Islet of Langerhans (tissue), 1 donor: ENCODE measurements around the gene USP6.
"Not testable (repeated sequence)": the region's sequence is repeated elsewhere in the genome, so short reads cannot be mapped to it uniquely, and the experiment has no call there.

ENCODE experiments used
- FAIRE-seq: peaks from one replicate; lab custom pipeline; 2011; peaks lifted over from hg19 to GRCh38; lab: Jason Lieb, UNC

USP6 gene

GRCh38 chr17:5194346-5194745 lies 78.5 kb downstream of the USP6 start:
- no peak for FAIRE-seq

- no peak for FAIRE-seq
These were observed 82.6 kb downstream of the USP6 start for GRCh38 chr17:5198472-5198871.

GRCh38 chr17:5200360-5200759 lies 84.5 kb downstream of the USP6 start:
- FAIRE-seq: no peak

GRCh38 chr17:5201011-5201410 lies 85.2 kb downstream of the USP6 start:
- no peak for FAIRE-seq

GRCh38 chr17:5203178-5203907 lies 87.5 kb downstream of the USP6 start:
- FAIRE-seq: no peak

GRCh38 chr17:5203908-5204294 lies 88.1 kb downstream of the USP6 start:
- FAIRE-seq: no peak

GRCh38 chr17:5209396-5209795 lies 93.6 kb downstream of the USP6 start:
- FAIRE-seq: no peak

GRCh38 chr17:5210091-5210490 lies 94.3 kb downstream of the USP6 start:
- no peak for FAIRE-seq

GRCh38 chr17:5210614-5211252 lies 94.9 kb downstream of the USP6 start:
- no peak for FAIRE-seq

- no peak for FAIRE-seq
These were observed 95.6 kb downstream of the USP6 start for GRCh38 chr17:5211458-5211857.

- not testable (repeated sequence) for FAIRE-seq
These were observed 101.7 kb downstream of the USP6 start for GRCh38 chr17:5217562-5217961.

GRCh38 chr17:5219536-5219935 lies 103.7 kb downstream of the USP6 start:
- no peak for FAIRE-seq

- no peak for FAIRE-seq
These were observed 104.2 kb downstream of the USP6 start for GRCh38 chr17:5220074-5220473.

- FAIRE-seq: not testable (repeated sequence)
These were observed 106.1 kb downstream of the USP6 start for GRCh38 chr17:5221912-5222311.
